ENCODE results near the gene ME3. TPM values are rescaled to one million over a fixed set of nuclear protein-coding genes. Genes with fewer than 3 reads are reported as not detected.

Gene ME3
- total RNA-seq, 1 experiment from 2014 or later = 5.7 TPM

DNA sequence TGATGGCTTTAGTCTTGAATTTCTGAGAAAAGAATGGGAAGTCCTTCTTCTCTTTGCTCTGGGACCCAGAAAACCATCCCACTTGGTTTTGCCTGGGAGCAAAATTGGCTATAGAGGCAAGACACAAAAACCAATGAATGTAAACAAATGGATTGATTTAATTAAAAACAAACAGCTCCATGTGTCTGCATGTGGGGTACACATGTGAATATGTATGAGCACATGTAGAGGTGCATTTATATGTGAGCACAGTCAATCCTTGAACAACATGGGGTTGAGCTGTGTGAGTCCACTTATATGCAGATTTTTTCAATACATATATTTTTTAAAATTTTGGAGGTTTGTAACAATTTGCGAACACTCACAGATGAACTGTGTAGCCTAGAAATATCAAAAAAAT, 210.5 kb downstream of the ME3 start:
- no peak for DNase-seq (ENCODE audit: low read depth)

DNA sequence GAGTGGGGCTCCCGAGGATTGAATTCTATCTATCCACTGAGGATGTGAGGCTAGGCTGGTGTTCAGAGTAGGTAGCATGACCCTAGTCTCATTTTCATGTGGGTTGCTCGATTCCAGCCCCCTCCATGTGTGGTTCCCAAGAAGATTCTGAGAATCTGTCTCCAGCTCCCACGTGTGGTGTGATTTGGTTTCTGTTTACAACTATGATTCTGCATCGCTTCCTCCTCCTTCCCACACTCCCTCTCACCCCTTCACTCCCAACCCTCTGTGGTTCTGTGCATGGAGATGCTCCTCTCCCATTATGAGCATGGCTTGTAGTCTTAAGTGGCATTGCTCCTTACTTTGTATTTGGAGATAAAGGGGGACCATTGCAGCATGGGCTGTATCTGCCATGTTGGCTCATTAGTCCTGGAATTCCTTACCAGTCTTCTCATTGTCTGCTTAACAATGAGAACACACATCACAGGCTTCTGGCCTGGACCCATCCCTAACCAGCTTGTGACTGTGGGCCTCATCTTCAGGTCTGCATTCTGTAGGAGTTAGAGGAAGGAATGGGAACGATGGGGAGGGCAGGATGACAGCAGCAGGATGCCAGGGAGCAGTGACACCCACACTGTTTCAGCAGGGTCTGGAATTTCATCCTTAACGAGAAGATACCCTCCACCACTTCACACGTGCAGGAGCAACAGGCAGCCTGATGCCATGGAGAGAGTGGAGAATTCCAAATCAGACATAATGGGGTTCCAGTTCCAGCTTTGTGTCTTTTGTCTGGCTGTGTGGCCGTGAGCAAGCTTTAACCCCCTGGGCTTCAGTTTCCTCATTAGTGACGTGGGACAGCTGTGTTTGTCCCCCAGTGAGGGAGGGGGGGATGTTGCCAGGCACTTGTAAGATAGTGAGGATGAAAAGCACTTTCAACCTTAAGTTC, 211.7 kb downstream of the ME3 start:
- DNase-seq (ENCODE audit: low read depth) = peak; percentile 74

DNA sequence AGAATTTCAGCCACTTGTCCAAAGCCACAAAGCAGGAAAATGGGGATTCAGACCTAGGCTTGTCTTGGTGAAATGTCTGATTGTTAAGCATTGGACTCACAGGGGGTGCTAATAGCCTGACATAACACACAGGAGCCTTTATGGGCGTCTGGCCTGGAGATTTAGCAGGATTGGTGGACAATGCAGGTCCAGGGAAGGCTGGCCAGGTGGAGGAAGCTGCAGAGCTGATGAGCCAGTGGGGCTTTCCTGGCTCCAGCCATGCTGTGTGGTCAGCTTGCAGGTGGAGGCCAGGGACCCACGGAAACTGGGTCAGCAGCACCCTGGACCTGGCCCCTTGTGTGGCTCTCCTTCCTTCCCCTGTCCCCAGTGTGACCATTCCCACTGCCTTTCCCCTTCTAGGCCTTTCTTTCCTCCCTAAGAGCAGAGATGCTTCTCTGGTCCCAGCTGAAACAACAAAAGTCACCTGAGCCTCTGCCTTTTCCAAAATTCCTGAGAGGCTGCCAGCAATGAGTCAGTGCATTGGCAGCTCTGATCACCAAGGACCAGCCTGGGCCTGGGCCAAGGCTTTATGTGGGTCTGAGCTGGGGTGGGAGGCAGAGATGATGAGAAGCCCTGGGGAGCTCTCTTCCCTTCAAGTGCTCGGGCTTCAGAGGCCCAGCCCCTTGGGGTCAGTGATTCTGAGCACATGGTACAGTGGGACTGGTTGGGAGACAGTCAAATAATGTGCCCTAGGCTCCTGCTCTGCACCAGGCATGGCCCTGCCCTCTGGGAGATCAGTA, 212.5 kb downstream of the ME3 start:
- peak; percentile 98 for DNase-seq (ENCODE audit: low read depth)

DNA sequence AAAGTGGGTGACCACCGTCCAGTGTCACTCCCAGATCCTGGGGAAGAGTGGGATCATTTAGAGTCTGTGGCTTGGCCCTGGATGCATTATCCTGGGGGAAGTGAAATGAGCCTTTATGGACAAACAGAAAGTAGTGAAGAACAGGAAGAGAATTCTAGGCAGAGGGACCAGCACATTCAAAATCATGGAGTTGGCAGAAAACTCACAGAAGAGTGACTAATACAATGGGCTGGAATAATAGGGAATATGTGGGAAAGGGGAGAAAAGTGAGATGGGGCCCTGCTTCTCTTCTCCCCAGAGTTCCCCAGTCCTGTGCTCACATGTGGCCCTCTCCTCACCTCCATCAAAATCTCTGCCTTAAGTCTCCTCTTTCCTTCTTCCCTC, 213.4 kb downstream of the ME3 start:
- DNase-seq (ENCODE audit: low read depth) = peak; percentile 60

DNA sequence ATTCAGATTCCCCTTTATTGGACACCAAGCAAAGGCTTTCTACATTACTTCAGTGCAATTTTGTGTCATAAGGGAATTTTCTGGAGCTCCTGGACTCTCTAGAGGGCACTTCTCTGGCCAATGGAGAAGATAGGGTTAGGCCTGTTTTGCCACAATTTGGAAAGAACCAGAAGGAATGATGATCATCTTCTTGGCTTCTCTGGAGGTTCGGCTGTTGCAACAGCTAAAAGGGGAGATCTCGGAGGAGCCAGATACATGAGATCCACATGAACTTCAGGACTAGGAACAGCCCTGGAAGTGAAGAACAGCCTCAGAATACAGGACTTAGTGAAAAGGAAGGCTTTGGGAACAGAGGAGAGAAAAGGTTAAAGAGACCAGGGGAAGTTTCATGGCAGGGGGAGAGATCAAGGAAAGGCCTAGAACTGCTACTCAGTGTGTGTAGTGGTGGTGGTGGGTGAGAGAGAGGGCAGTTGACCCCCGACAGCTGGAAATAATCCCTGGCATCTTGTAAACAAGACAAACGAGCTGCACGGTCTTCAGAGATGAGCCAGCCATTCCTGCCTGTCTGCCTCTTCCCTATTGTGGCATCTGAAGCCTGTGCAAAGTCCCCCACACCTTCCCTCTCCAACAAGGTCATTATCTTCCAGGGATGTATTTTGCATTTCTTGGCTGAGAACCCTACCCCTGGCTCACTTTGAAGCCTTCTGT, 214.0 kb downstream of the ME3 start:
- DNase-seq (ENCODE audit: low read depth) = no peak

DNA sequence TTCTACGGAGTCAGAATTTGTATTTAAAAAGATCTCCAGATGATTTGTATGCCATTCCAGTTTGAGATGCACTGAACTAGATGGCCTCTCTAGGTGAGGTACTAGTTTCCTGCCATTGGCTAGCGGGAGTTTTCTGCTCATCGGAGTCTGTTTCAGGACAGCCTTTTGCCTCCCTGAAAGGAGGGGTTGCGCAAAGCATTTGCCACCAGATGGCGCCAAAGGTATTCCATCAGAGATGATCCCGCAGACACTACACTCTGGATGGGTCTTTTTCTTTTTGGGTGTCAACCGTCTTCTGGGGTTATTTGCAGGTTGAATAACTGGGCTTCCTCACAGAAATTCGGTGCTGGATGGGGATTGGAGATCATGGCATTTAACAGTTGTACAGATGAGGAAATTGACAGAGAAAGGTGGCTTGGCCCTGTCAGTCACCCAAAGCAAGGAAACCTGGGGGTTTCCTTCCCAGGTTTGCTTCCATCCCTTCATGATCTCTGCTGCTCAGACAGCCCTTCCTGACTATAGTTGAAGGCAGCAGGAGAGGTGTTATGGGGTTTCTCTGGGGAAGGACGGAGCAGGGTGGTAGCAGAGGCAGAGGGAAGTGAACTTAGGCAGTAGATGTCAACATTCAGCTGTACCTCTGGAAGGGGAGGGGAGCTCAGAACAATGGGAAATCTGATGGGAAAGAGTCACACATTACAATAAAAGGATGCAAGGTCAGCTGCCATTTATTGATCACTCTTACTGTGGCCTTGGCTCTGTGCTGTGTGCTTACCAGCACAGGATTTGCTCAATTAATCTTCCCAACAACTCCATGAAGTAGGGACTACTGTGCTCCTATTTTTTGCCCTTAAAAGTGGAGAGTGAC, 216.1 kb downstream of the ME3 start:
- peak; percentile 83 for DNase-seq (ENCODE audit: low read depth)

DNA sequence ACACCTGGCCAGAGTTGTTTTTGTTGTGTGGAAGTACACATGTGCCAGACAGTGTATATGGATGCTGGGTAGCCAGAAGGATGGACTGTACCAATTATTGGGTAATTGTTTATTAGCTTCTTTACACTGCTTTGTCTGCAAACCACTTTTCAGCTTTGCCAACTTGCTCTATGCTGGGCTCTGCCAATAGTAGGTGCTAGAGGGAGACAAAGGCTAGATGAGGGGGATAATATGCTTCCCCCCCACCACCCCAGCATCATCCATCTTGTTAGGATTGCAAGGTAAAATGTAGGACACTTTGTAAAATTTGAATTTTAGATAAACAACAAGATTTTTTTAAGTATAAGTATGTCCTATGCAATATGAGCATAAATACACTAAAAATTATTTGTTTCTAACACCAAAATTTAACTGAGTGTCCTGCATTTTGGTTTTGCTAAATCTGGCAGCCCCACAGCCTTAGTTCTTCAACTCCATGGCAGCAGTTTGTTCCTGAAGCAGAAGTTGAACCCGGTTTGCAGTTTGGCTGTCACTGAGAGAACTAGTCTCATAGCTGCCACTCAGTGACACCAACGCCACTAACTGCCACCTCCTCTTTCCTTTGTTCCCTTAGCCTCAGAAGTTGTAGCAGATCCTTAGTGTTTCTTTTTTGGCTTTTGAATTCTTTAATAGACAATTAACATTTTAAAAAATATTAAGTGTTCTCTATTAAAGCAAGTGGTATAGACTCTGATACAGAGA, 219.0 kb downstream of the ME3 start:
- no peak for DNase-seq (ENCODE audit: low read depth)

DNA sequence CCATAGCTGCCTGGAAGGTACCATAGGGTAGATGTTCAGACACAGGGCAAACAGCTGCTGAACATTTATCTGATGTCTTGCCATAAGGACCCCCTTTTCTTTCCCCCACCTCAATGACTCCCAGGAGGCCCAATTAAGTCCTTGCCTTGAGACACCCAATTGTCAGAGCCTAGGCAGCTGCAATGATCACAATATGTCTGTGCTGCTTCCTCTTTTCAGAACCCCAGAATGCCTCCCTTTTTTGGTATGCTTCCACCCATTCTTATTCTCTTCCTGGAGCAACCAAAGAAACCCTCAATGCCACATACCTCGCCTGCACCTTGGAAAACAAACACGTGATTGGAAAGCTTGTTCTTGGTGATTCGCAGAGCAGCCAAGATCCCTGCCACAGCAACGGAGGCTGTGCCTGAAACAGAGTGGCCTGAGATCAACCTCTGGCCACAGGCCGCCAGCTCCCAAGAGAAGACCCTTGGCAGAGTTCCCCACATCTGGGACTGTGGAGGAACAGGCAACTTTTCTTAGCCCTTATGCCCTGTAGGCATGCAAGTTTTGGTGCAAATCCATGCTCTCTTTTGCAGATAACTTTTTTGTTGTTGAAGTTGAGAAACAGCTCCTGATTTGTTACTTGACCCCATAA, 222.3 kb downstream of the ME3 start:
- DNase-seq (ENCODE audit: low read depth) = no peak

DNA sequence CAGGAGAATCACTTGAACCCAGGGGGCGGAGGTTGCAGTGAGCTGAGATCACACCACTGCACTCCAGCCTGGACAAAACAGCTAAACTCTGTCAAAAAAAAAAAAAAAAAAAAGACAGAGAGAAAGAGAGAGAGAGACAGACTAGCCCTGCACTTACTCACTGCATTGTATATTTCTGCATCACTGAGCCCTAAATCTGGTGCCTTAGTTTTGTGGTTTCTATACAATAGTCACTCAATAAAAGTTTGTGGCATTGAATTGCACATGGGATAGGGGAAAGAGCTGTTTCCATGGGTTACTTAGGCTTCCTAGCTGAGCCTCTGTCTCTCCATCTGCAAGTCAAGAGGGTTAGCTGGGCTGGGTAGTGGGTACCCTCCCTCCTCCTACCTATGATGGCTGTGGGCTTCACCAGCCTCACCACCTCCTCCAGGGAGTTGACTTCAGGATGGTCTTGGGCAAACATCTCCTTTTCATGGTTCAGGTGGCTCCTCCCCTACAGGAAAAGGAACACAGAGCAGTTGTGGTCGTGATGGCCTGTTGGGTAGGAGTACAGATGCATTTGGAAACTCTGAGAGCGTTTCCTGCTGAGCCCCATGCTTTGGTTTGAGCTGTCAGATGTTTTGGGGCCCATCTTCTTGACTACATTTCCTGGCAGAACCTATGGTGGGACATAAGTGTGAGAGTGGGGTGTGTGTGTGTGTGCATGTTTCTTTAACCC, 224.5 kb downstream of the ME3 start:
- DNase-seq (ENCODE audit: low read depth) = peak; percentile 58

DNA sequence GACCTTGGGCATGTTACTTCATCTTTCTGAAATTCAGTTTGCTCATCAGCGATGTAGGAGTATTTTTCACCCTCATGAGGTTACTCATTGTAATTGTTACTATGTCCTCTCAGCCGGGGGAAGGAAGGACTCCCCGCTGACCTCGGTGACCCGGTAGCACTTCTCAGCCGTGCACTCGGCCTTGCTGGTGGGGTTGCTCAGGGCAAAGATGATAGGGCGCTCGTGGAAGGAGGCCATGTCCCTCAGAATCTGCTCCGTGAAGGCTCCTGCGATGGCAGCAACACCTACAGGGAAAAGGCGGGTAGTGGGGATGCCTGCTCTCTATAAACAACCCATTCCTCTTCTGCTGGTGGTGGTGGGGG, 225.5 kb downstream of the ME3 start:
- DNase-seq (ENCODE audit: low read depth) = no peak

DNA sequence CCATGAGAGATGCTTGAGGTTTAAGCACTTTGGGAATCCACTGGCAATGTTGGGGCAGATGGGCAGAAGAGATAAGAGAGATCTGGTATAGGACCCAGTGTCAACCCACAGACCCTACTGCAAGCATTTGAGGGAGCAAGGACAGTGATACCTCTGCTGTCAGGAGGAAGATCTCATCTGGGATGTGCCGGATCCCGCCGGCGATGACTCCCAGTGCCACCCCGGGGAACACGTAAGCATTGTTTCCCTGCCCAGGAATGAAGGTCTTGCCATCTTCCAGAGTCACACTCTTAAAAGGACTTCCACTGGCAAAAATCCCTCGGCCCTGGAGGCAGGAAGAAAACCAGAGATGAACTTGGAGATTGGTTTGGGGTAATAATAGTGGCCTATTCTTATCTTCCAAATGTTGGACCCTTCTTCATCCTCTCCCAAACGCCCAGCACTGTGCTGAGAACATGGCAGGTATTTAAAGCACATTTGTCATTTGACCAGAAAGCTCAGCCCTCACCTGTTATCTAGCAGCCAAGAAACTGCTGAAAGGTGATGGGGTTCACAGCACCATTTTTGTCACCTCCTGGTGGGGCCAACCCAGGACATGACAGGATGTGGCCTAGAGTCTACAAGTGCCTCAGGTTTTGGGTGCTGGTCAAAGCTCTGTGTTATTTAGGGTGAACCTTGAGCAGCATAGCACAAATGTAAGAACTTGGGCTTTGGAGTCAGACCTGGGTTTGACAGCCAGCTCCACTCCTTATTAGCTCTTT, 226.1 kb downstream of the ME3 start:
- no peak for DNase-seq (ENCODE audit: low read depth)

DNA sequence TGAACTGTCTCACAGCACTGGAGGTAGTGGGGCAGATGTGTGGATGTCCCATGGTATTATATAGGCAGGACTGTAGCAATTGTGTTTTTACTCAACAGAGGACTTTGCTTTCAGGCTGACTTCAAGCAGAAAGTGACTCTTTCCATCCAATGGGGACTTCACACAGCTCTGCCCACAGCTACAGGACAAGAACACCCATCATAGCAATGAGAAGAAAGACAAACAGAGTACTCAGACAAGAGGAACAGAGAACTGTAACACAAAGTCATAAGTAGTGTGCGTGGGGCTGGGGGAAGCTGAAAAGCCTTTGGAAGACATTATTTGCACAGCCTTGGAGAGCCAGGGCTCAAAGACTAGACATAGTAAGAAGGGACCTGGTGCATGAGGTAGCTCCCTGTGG, 227.4 kb downstream of the ME3 start:
- no peak for DNase-seq (ENCODE audit: low read depth)

DNA sequence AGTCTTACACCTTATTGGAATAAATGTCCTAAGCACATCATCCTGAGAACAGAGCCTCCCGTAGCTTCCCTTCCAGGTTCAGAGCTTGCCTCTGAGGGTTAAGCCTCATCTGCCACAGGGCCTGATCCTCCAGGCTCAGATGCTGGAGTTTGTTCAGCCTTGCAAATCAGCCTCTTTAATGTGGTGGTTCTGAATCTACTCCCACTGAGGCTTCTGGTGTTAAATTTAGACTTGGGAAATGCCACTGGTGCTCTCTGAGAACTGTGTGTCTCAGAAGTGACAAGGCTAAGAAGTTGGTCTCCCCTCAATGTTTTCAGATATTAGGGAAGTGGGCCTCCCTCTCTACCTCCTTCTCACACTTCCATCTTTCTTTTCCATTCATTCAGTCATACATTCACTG, 229.0 kb downstream of the ME3 start:
- DNase-seq (ENCODE audit: low read depth) = no peak

DNA sequence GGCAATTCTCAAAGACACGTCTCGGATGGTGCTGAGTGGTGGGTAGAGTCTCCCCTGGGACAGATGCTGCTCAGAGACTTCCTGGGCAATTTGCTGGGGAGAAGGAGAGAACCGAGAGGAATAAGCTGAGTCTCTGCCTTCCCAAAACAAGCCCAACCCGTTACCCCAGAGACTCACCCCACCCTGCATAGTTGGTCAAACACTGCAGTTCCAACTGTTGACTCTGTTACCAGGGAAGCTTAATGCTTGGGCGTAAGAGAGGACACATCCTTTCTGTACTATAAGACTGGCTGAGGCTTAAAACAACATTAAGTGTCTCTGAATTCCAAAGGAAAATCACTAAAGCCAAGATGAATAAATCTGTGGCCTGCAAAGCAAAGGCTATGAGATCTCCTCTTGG, 229.6 kb downstream of the ME3 start:
- no peak for DNase-seq (ENCODE audit: low read depth)

DNA sequence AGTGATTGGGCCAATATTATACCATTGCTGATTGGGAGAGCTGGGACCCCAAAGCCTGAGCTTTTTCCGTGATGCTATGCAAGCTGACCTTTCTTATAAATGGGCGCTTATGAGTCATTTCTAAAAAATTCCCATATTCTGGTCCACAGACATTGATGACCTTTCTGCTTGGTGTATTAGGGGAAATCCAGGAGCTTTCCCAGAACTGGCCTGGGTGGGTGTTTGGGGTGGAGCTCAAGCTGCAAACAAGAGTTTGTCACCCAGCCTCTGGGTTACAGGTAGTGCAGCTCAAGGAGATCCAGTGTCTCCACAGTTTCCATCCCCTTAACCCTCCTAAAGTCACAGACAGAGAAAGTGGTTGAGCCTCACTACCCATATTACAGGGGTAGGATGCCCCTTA, 230.0 kb downstream of the ME3 start:
- DNase-seq (ENCODE audit: low read depth) = peak; percentile 65

DNA sequence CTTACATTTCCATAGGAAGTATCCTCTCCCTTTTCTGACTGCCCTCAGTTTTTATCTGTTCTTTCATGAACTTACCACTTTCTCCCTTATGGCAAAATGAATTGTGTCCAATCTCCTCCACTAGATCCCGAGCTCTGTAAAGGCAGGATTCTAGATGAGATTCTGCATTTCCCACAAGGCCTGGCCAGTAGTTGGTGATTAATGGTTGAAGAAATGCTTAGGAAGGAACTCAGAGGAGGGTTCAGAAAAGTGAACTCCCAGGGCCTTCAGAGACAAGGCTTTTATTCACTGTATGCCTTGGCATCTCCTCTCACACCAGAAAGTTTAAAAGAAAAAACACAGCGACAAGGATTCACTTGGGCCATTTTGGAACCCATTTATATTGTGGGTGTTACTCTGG, 231.6 kb downstream of the ME3 start:
- no peak for DNase-seq (ENCODE audit: low read depth)

DNA sequence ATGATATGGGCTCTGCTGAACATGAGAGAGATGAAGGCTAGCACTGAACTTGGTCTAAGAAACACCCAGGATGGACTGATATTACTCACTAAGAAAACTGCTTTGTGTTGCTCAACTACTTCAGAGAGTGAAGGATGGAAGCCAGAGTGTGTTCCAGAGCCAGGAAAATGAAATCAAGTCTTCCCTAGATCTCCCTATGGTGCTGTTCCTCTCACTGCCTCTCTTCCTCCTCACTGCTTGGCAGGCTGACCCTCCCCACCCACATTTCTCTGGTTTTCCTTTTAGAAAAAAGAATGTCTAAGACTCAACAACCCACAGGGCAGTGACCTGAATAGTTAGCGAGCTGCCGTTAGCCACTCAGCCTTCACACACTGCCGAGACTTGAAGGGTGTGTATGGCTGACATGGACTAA, 232.1 kb downstream of the ME3 start:
- no peak for DNase-seq (ENCODE audit: low read depth)

DNA sequence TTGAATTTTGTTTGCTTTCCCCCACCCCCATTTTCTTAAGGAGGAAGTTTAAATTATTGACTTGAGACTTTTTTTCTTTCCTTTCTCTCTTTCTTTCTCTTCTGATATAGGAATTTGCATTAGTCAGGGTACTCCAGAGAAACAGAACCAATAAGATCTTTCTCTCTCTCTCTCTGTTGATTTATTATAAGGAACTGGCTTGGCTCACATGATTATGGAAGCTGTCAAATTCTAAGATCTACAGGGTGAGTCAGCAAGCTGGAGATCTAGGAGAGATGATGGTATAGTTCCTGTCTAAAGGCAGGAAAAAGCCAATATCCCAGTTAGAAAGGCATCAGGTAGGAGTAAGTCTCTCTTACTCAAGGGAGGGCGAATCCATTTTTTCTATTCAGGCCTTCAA, 233.7 kb downstream of the ME3 start:
- peak; percentile 68 for DNase-seq (ENCODE audit: low read depth)

DNA sequence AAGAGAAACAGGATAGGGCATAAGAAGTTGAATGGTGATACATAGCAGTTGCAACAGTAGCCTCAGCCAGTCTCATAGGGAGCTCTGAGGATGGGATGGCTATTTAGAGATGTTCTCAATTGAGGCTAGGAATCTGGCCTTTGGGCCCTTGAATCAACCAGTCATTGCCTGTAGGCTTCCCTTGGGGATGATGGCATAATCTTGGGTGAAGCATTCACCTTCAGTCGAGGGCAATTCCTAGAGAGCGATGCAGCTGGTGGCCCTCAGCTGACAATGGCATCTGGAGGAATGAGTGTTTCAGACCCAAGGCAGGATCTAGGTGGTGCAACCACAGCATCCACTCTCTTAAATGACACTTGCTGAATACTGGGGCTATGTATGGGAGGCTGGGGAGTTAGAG, 236.7 kb downstream of the ME3 start:
- no peak for DNase-seq (ENCODE audit: low read depth)

Measured in M059J (cell line).